H9 (cell line): ENCODE data around the gene TMEM161B. TPM values are rescaled to one million over a fixed set of nuclear protein-coding genes. Genes with fewer than 3 reads are reported as not detected.

ENCODE experiments used
- DNase-seq: peaks from one replicate; pipeline ENCODE4 v3.0.0-alpha.2; 2017
- H2AFZ ChIP-seq: one replicate; pipeline ENCODE4 v1.6.1; 2013; ENCODE audit warnings: mild to moderate bottlenecking, low read length, control low read depth, moderate library complexity
- H2AK5ac ChIP-seq: 2 replicates; pipeline ENCODE4 v1.6.1; 2013; ENCODE audit warnings: low read length, control low read depth, mixed read lengths; ENCODE audit not compliant: insufficient read length
- H2BK120ac ChIP-seq: one replicate; pipeline ENCODE4 v1.6.1; 2013; ENCODE audit warnings: low read depth, mild to moderate bottlenecking, low read length, control low read depth, inconsistent platforms; ENCODE audit not compliant: poor library complexity, severe bottlenecking
- H2BK12ac ChIP-seq: 2 replicates; pipeline ENCODE4 v1.6.1; 2013; ENCODE audit warnings: low read length, control low read depth, mixed read lengths, low read depth; ENCODE audit not compliant: insufficient read length
- H2BK15ac ChIP-seq: 2 replicates; pipeline ENCODE4 v1.6.1; 2013; ENCODE audit warnings: low read depth, low read length, control low read depth
- H2BK20ac ChIP-seq: one replicate; pipeline ENCODE4 v1.6.1; 2013; ENCODE audit warnings: low read depth, mild to moderate bottlenecking, low read length, control low read depth, inconsistent platforms; ENCODE audit not compliant: poor library complexity, severe bottlenecking
- H2BK5ac ChIP-seq: 2 replicates; pipeline ENCODE4 v1.6.1; 2013; ENCODE audit warnings: low read length, control low read depth, mixed read lengths; ENCODE audit not compliant: insufficient read length
- H3K14ac ChIP-seq: 2 replicates; pipeline ENCODE4 v1.6.1; 2013; ENCODE audit warnings: low read length, control low read depth; ENCODE audit not compliant: insufficient read depth
- H3K18ac ChIP-seq: 2 replicates; pipeline ENCODE4 v1.6.1; 2013; ENCODE audit warnings: low read depth, mild to moderate bottlenecking, mixed read lengths, low read length, control low read depth; ENCODE audit not compliant: insufficient read length
- H3K23ac ChIP-seq: 2 replicates; pipeline ENCODE4 v1.6.1; 2013; ENCODE audit warnings: low read length, control low read depth, mixed read lengths, low read depth; ENCODE audit not compliant: insufficient read length
- H3K23me2 ChIP-seq: 2 replicates; pipeline ENCODE4 v1.6.1; 2013; ENCODE audit warnings: low read depth, mild to moderate bottlenecking, mixed read lengths, low read length, control low read depth; ENCODE audit not compliant: insufficient read length, poor library complexity, severe bottlenecking
- H3K27ac ChIP-seq: 2 replicates; pipeline ENCODE4 v1.5.1; 2013; ENCODE audit warnings: low read length, control low read depth, mixed read lengths, low read depth; ENCODE audit not compliant: insufficient read length
- H3K27me3 ChIP-seq: 2 replicates; pipeline ENCODE4 v1.6.1; 2013; ENCODE audit warnings: low read length, control low read depth, inconsistent platforms; ENCODE audit not compliant: insufficient read depth
- H3K4ac ChIP-seq: 2 replicates; pipeline ENCODE4 v1.6.1; 2013; ENCODE audit warnings: low read depth, mild to moderate bottlenecking, control low read depth, inconsistent platforms, low read length, moderate library complexity
- H3K4me1 ChIP-seq: 2 replicates; pipeline ENCODE4 v1.6.1; 2013; ENCODE audit warnings: low read length, control low read depth, inconsistent platforms; ENCODE audit not compliant: insufficient read depth
- H3K4me2 ChIP-seq: 2 replicates; pipeline ENCODE4 v1.6.1; 2013; ENCODE audit warnings: low read length, control low read depth, mixed read lengths; ENCODE audit not compliant: insufficient read length, insufficient read depth
- H3K56ac ChIP-seq: 2 replicates; pipeline ENCODE4 v1.6.1; 2013; ENCODE audit warnings: low read depth, mild to moderate bottlenecking, mixed read lengths, low read length, control low read depth; ENCODE audit not compliant: insufficient read length
- H3K79me1 ChIP-seq: 2 replicates; pipeline ENCODE4 v1.6.1; 2013; ENCODE audit warnings: low read depth, mild to moderate bottlenecking, moderate library complexity, low read length, control low read depth, inconsistent platforms; ENCODE audit not compliant: insufficient read depth, poor library complexity, severe bottlenecking
- H3K79me2 ChIP-seq: 2 replicates; pipeline ENCODE4 v1.6.1; 2013; ENCODE audit warnings: low read length, control low read depth, inconsistent platforms; ENCODE audit not compliant: insufficient read depth
- H3K9ac ChIP-seq: 2 replicates; pipeline ENCODE4 v1.6.1; 2013; ENCODE audit warnings: low read length, control low read depth, mixed read lengths; ENCODE audit not compliant: insufficient read length; ENCODE audit errors: extremely low read depth
- H3K9me3 ChIP-seq: one replicate; pipeline ENCODE4 v1.6.1; 2013; ENCODE audit warnings: low read depth, low read length, inconsistent platforms; ENCODE audit not compliant: control insufficient read depth
- H3T11ph ChIP-seq: one replicate; pipeline ENCODE4 v1.6.1; 2013; ENCODE audit warnings: mild to moderate bottlenecking, low read length, control low read depth, inconsistent platforms
- H4K20me1 ChIP-seq: one replicate; pipeline ENCODE4 v1.6.1; 2013; ENCODE audit not compliant: control insufficient read depth, insufficient read length, insufficient read depth
- H4K5ac ChIP-seq: 2 replicates; pipeline ENCODE4 v1.6.1; 2013; ENCODE audit warnings: low read depth, mild to moderate bottlenecking, mixed read lengths, low read length, control low read depth; ENCODE audit not compliant: insufficient read length
- H4K8ac ChIP-seq: replicated peaks from 2 replicates; pipeline ENCODE4 v1.6.1; 2013; ENCODE audit warnings: low read length, control low read depth, mixed read lengths, low read depth; ENCODE audit not compliant: insufficient read length
- H4K91ac ChIP-seq: 2 replicates; pipeline ENCODE4 v1.6.1; 2013; ENCODE audit warnings: low read depth, mild to moderate bottlenecking, moderate library complexity, mixed read lengths, low read length, control low read depth; ENCODE audit not compliant: insufficient read length
- H3K27ac Mint-ChIP-seq, 3 experiments: 2 replicates in 2 of 3; 3 replicates in 1 of 3; pipeline ENCODE4 v1.8.0; 2020 to 2021; ENCODE audit warnings: mixed read lengths in 3 of 3, mild to moderate bottlenecking in 1 of 3, moderate library complexity in 1 of 3
- H3K27me3 Mint-ChIP-seq: 2 replicates; pipeline ENCODE4 v1.8.0; 2021; ENCODE audit warnings: low read depth, mild to moderate bottlenecking, moderate library complexity, mixed read lengths
- H3K36me3 Mint-ChIP-seq, 3 experiments: 2 replicates in 2 of 3; 3 replicates in 1 of 3; pipeline ENCODE4 v1.8.0; 2020 to 2021; ENCODE audit warnings: low read depth in 3 of 3, mixed read lengths in 3 of 3; ENCODE audit not compliant: insufficient read depth in 1 of 3
- H3K4me1 Mint-ChIP-seq, 2 experiments: 2 replicates each; pipeline ENCODE4 v1.8.0; 2020; ENCODE audit warnings: mixed read lengths in 2 of 2
- H3K4me3 Mint-ChIP-seq, 2 experiments: 2 replicates in 1 of 2; 3 replicates in 1 of 2; pipeline ENCODE4 v1.8.0; 2020 to 2021; ENCODE audit warnings: mild to moderate bottlenecking in 2 of 2, mixed read lengths in 2 of 2, moderate library complexity in 1 of 2
- H3K9me3 Mint-ChIP-seq, 2 experiments: 2 replicates in 1 of 2; 3 replicates in 1 of 2; pipeline ENCODE4 v1.8.0; 2020; ENCODE audit warnings: mild to moderate bottlenecking in 2 of 2, mixed read lengths in 2 of 2, moderate library complexity in 1 of 2
- total RNA-seq: library from RNA; stranded (reverse); gene quantifications from 2 replicates; pipeline ENCODE4 v1.2.1, GENCODE V29; 2021
- TF ChIP-seq, protein P1 (sequence below): fragments of 200-600 bp; sonication (generic); conservative IDR thresholded peaks from 3 replicates; pipeline ENCODE4 v1.8.0; 2021; ENCODE audit warnings: antibody characterized with exemption, mild to moderate bottlenecking

TMEM161B gene
- total RNA-seq, 1 experiment from 2014 or later = 17.9 TPM

DNA sequence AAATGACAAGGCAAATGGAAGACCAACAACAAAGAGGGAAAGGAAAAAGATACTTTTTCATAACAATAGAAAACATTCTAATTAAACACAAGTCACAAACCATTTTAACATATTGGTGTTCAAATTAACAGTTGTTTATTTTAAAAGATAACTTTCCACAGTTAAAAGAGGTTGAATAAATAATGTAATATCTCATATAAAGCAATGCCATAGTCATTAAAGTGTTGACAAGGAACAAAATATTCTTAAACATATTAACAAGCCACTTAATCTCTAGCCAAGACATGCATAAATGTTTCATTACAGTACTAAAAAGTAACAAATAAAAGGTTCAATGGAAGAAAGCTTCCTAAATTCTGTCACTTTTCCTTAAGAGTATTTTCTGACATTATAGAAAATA lies 12.6 kb downstream of the TMEM161B start:
- no peaks in the 10 kb centered on the region for H3K9me3 ChIP-seq
- no peak overlapping the region for H2AFZ ChIP-seq
- peaks cover 6% of the 10 kb centered on the region; the same call in 1 of the 2 replicates for H3K4me1 ChIP-seq
- peak overlapping the region in 1 of 2 experiments; percentile 29; a peak in 2 of 5 replicates for H3K4me3 Mint-ChIP-seq
- no peak overlapping the region for H3K18ac ChIP-seq
- TF ChIP-seq, protein P1, sequence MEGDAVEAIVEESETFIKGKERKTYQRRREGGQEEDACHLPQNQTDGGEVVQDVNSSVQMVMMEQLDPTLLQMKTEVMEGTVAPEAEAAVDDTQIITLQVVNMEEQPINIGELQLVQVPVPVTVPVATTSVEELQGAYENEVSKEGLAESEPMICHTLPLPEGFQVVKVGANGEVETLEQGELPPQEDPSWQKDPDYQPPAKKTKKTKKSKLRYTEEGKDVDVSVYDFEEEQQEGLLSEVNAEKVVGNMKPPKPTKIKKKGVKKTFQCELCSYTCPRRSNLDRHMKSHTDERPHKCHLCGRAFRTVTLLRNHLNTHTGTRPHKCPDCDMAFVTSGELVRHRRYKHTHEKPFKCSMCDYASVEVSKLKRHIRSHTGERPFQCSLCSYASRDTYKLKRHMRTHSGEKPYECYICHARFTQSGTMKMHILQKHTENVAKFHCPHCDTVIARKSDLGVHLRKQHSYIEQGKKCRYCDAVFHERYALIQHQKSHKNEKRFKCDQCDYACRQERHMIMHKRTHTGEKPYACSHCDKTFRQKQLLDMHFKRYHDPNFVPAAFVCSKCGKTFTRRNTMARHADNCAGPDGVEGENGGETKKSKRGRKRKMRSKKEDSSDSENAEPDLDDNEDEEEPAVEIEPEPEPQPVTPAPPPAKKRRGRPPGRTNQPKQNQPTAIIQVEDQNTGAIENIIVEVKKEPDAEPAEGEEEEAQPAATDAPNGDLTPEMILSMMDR = no peak
- peaks cover 13% of the 10 kb centered on the region; the same call in 1 of the 2 replicates for H3K79me2 ChIP-seq
- H3K79me1 ChIP-seq = no peaks in the 10 kb centered on the region
- no peaks in the 10 kb centered on the region for H3K9me3 Mint-ChIP-seq
- H3K36me3 Mint-ChIP-seq = peaks cover 0 to 6% (median 0%) of the 10 kb centered on the region in 3 experiments; a peak in 1 of 7 replicates
- peak overlapping the region; percentile 87 for H3K27ac ChIP-seq
- H3K9ac ChIP-seq = no peak overlapping the region
- peak overlapping the region; percentile 30 for H3K4me2 ChIP-seq
- peaks cover 63 to 72% of the 10 kb centered on the region in 2 experiments for H3K4me1 Mint-ChIP-seq
- no peaks in the 10 kb centered on the region for H4K20me1 ChIP-seq
- H3K14ac ChIP-seq = no peak overlapping the region
- no peak overlapping the region for H2BK20ac ChIP-seq
- H3K27me3 ChIP-seq = no peaks in the 10 kb centered on the region
- no peaks in the 10 kb centered on the region for H3K23me2 ChIP-seq
- H2BK12ac ChIP-seq = no peak overlapping the region
- peak overlapping the region; percentile 71 to 98 (median 98); a peak in 6 of 7 replicates for H3K27ac Mint-ChIP-seq
- H2BK120ac ChIP-seq = no peak overlapping the region
- H3K23ac ChIP-seq = no peak overlapping the region
- DNase-seq = no peak
- H3K4ac ChIP-seq = no peak overlapping the region
- H3K27me3 Mint-ChIP-seq = no peaks in the 10 kb centered on the region
- no peak overlapping the region for H3T11ph ChIP-seq
- no peak overlapping the region for H3K56ac ChIP-seq
- H4K91ac ChIP-seq = no peak overlapping the region
- H4K8ac ChIP-seq = no peak overlapping the region
- no peak overlapping the region for H2BK15ac ChIP-seq
- no peak overlapping the region for H2BK5ac ChIP-seq
- no peak overlapping the region for H2AK5ac ChIP-seq
- no peak overlapping the region for H4K5ac ChIP-seq
